Measurements from ENCODE around the gene SCAF8.

SCAF8 gene

GRCh38 chr6:154731296-154732218 is 1.7 kb upstream of the SCAF8 start:
- H3K79me2 ChIP-seq, result peaks cover 19% of the 10 kb centered on the region
- peaks cover 2% of the 10 kb centered on the region for H3K4me1 ChIP-seq
- no peaks in the 10 kb centered on the region for H3K27me3 ChIP-seq (ENCODE audit: control insufficient read depth, insufficient read depth, low read length)
- no peak for TF ChIP-seq CTCF (IDR thresholded peaks at IDR 0.05)
- H3K4me3 ChIP-seq (ENCODE audit: low read depth, low read length), result no peak overlapping the region
- no peaks in the 10 kb centered on the region for H3K36me3 ChIP-seq (ENCODE audit: control insufficient read depth, insufficient read depth, low read length)
- H3K27ac ChIP-seq, result no peak overlapping the region
- H3K4me2 ChIP-seq (ENCODE audit: low read length), result no peak overlapping the region
- no peaks in the 10 kb centered on the region for H3K9me3 ChIP-seq (ENCODE audit: control insufficient read depth, low read length)
- no peak overlapping the region for H3K9ac ChIP-seq
- H2AFZ ChIP-seq, result peak overlapping the region; percentile 81

GRCh38 chr6:154732538-154733182 is 556 bp upstream of the SCAF8 start:
- Histone ChIP-seq H3K27ac (peak overlapping the region; percentile 96), H3K9ac (peak overlapping the region; percentile 3)
- no peak for TF ChIP-seq CTCF (IDR thresholded peaks at IDR 0.05)

GRCh38 chr6:154733626-154734382 is 588 bp downstream of the SCAF8 start:
- peaks cover 2% of the 10 kb centered on the region for H3K4me1 ChIP-seq
- peak overlapping the region; percentile 96 for H3K27ac ChIP-seq
- peaks cover 35% of the 10 kb centered on the region for H3K79me2 ChIP-seq
- H3K9me3 ChIP-seq (ENCODE audit: control insufficient read depth, low read length), result no peaks in the 10 kb centered on the region
- H2AFZ ChIP-seq, result peak overlapping the region; percentile 81
- no peaks in the 10 kb centered on the region for H3K36me3 ChIP-seq (ENCODE audit: control insufficient read depth, insufficient read depth, low read length)
- H3K4me3 ChIP-seq (ENCODE audit: low read depth, low read length), result peak overlapping the region; percentile 98
- no peaks in the 10 kb centered on the region for H3K27me3 ChIP-seq (ENCODE audit: control insufficient read depth, insufficient read depth, low read length)
- peak overlapping the region; percentile 79 for H3K4me2 ChIP-seq (ENCODE audit: low read length)
- TF ChIP-seq CTCF (IDR thresholded peaks at IDR 0.05), result peak; percentile 5
- H3K9ac ChIP-seq, result peak overlapping the region; percentile 94

More at GRCh38 chr6:154732538-154733182, 556 bp upstream of the SCAF8 start:
- Histone ChIP-seq H3K36me3 (ENCODE audit: control insufficient read depth, insufficient read depth, low read length) (no peaks in the 10 kb centered on the region), H3K4me1 (peaks cover 2% of the 10 kb centered on the region), H3K79me2 (peaks cover 27% of the 10 kb centered on the region), H3K4me3 (ENCODE audit: low read depth, low read length) (peak overlapping the region; percentile 98), H2AFZ (peak overlapping the region; percentile 81), H3K27me3 (ENCODE audit: control insufficient read depth, insufficient read depth, low read length) (no peaks in the 10 kb centered on the region), H3K4me2 (ENCODE audit: low read length) (peak overlapping the region; percentile 62), H3K9me3 (ENCODE audit: control insufficient read depth, low read length) (no peaks in the 10 kb centered on the region)

GRCh38 chr6:154736618-154737259 is 3.5 kb downstream of the SCAF8 start:
- Histone ChIP-seq H3K36me3 (ENCODE audit: control insufficient read depth, insufficient read depth, low read length) (no peaks in the 10 kb centered on the region), H3K4me2 (ENCODE audit: low read length) (no peak overlapping the region), H3K27ac (no peak overlapping the region), H3K79me2 (peaks cover 53% of the 10 kb centered on the region), H2AFZ (no peak overlapping the region), H3K27me3 (ENCODE audit: control insufficient read depth, insufficient read depth, low read length) (no peaks in the 10 kb centered on the region), H3K4me3 (ENCODE audit: low read depth, low read length) (no peak overlapping the region), H3K9me3 (ENCODE audit: control insufficient read depth, low read length) (no peaks in the 10 kb centered on the region), H3K4me1 (peaks cover 3% of the 10 kb centered on the region), H3K9ac (no peak overlapping the region)
- no peak for TF ChIP-seq CTCF (IDR thresholded peaks at IDR 0.05)
